GM18858 (cell line): ENCODE results near the gene RPL19.

ENCODE experiments used
- ATAC-seq: cut with Tn5 transposase; IDR thresholded peaks from one replicate; pipeline ENCODE4 v1.9.1; 2021; ENCODE audit not compliant: unreplicated experiment

Gene RPL19

DNA sequence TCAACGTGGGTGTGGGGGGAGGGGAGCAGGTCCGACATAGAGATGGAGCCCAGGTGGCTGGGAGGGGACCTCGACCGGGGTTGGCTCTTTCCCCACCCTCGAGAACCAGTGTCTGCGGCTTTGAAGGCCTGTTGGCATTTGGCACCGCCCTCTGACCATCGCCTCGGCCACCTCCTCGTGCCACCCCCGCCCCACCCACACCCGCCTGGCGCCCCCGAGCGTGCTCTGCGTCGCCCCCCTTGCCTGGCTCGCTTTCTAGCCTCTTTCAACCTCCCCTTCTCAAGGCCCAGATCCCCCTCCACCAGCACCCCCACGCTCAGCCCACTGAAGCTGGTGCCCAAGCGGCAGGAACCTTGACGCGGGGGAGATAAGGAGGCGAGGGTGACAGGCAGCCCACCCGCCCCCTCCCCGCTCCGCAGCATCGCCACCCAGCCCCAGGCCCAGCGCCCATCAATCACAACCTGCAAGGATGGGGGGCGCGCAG is 3.2 kb upstream of the RPL19 start:
- ATAC-seq, result no peak

DNA sequence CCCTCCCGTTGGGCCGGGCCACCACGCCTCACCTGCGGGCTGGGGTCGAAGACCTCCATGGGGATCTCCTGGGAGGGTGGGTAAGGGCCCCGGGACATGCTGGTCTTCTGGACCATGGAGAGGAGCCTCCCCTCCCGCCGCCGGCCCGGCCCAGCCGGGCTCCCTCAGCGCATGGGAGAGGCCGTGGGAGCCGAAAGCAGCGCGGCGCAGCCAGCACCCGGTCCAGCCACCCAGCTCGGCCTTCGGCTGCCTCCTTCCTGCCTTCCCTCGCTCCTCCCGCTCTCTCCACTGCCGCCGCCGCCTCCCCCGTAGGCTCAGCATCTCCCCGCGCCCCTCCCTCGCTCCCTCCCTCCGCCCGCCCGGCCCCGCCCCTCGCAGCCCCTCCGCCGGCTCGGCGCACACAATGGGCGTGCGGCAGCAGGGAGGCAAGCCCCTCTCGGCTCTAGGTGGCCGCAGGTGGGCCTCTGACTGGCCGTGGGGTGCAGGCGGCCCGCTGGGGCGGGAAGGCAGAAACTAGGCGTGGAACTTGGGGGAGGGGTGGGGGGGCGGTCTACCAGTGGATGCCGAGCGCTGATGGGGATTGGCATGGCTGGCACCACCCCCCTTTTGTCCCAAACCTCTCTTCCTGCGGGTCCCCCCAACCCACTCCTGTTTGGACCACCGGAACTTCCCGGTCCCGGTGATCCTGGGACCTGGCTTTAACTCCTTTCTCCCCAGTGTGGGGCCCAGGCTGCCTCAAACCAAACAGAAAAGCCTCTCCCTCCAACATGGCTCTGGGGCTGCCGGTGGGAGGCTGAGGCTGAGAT is 2.5 kb upstream of the RPL19 start, which contains the start of gene CACNB1:
Gene CACNB1 (minus strand): TSS at position 290 of the 806 bp plus-strand sequence. CDS start 174 bp downstream, at position 116.
- no peak for ATAC-seq

DNA sequence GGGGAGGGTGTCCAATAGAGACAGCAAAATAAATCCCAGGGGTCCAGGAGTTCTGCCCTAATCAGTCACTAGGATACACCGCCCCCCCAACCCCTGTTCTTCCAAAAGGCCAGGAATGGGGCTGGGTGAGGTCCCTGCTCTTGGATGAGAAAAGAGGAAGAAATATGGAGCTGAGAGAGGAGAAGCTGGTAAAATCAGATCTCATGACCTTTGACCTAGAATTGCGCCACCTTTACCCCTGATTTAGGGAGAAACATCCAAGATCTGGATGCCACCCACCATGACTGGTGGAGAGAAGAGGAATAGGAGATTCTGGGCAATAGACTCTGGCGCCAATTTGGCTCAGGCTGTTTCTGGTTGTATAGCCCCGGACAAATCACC is 1.9 kb upstream of the RPL19 start:
- ATAC-seq, result no peak

DNA sequence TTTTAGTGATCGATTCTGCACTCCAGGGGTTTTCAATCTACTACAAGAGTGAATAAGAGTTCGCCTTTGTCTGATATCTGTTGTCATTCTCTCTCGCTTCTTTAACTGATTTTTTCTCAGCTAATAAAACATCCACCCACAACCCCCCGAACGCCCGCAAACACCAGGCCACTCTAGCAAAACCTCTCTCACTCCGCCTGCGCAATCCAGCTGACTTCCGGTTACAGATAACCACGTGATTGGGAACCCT is 338 bp upstream of the RPL19 start:
- peak; percentile 59 for ATAC-seq

DNA sequence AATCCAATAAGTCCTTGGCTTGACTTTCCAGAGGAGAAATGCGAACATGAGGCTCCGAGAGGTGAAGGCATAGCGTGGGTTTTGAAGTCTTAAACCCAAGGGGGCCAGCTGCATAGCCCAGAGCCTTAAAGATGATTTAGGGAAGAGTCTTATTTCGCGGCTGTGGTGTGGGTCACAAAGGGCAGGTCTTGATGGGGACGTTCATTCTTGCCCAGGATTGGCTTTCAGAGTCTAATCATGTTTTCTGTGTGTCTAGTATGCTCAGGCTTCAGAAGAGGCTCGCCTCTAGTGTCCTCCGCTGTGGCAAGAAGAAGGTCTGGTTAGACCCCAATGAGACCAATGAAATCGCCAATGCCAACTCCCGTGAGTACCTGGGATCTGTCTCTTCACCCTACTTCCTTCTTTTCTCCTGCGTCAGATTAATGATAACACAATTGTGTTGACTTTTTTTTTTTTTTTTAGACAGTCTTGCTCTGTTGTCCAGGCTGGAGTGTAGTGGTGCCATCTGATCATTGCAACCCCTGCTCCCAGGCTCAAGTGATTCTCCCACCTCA is 951 bp downstream of the RPL19 start:
- no peak for ATAC-seq

DNA sequence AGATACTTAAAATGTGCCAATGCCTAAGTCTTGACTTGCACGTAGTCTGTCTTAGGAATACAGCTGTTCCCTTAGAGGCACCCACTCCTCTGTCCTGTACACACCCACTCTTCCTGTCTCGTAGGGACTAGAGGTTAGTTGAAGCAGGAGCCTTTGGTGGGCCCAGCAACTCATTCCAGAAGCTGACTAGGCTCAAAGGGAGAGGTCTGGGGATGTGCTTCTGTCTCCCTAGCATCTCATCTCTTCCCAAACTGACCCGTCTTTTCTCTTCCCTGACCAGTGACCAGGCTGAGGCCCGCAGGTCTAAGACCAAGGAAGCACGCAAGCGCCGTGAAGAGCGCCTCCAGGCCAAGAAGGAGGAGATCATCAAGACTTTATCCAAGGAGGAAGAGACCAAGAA is 4.2 kb downstream of the RPL19 start:
- no peak for ATAC-seq

DNA sequence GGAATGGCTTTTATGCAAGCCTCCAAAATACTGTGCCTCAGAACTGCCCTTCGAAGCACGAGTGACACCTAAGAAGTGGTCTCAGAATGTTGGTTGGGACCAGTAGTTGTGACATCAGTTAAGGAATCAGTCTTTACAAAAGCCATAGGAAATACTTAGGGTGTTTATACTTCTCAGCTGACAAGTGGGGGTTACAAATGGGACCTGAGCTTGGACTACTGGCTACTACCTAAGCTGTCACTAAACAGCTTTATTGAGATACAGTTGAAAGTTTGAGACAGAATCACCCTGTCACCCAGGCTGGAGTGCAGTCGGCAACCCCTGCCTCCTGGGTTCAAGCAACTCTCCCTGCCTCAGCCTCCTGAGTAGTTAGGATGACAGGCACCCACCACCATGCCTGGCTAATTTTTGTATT is 5.0 kb downstream of the RPL19 start:
- ATAC-seq, result no peak

DNA sequence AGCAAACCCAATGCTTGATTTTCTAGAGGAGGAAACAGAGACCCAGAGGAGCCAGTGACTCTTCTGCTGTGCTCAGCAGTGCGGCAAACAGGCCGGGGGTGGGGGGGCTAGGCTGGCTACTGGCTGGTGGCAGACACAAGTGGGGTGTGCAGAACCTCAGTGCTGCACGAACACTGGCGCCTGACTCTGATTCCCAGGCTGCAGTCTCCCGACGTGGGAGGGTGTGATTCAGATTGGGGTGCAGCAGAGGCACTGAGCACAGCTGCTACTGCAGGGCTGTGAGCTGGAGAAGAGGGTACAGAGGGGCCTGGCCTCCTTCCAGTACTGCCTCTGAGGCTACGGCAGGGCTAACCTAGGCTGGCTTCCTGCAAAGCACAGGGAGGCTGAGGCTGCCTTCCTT is 8.1 kb downstream of the RPL19 start:
- ATAC-seq, result no peak

DNA sequence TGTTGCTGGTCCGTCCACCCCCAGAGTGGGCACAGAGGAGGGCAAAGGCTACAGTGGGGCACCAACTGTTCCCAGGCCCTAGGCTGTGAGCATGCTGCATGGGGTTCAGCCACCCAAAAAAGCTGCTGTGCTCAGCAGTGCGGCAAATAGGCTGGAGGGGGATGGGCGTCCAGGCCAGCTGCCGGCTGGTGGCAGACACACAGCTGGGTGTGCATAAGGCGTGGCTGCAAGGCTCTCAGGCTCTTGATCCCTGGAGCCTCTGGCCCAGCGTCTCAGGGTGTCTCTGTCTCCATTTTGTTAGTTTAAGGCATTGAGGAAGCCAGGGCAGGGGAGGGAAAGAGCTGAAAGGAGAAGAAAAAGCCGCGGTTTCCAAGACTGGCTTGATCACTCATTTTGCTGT is 8.8 kb downstream of the RPL19 start:
- no peak for ATAC-seq

DNA sequence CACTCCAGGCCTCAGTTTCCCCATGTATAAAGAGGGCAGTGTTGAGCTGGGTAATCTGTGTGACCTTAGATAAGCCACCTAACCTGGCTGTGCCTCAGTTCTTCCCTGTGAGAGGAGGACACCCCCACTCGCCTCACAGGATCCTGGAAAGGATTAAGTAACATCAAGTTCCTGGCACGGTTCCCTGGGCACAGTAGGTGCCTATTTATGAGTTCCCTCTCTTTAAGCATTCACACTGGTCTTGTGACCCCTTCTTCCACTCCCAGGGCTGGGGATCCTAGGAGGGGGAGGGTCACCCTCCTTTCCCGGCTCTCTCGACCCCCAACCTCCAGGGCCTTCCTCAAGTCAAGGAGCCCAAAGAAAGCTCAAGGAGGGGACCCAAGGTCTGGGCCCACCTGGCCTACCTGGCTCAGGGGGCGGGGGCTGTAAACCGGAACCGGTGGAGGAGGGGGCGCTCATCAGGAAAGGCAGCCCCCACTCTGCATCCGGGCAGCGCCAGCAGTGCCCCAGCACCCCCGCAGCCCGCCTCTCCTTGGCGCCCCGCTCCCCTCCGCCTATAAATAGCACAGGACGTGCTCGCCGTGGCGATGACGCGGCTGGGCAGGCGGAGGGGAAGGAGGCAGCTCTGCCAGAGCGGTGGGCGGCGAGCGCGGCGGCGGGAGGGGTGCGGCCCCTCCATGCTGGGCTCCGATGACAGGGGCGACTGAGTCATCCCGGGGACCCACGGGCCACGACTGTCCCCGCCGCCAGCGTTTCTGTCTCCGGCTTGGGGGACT is 9.4 kb downstream of the RPL19 start:
- ATAC-seq, result no peak

DNA sequence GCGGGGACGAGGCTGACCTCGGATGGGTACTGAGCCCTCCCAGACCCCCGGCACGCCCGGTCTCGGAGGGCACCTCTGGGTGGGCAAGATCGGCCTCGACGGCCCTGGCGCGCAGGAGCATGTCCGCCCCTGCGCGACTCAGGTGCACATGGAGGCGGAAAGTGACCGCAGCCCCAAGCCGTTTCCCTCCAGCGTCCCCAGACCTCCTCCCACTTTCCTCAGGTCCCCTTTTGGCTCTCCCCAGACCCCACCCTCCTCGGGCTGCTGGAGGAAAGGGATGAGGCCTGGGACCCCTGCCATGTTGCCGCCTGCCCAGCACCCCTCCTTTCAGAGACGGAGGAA is 10.0 kb downstream of the RPL19 start:
- no peak for ATAC-seq

DNA sequence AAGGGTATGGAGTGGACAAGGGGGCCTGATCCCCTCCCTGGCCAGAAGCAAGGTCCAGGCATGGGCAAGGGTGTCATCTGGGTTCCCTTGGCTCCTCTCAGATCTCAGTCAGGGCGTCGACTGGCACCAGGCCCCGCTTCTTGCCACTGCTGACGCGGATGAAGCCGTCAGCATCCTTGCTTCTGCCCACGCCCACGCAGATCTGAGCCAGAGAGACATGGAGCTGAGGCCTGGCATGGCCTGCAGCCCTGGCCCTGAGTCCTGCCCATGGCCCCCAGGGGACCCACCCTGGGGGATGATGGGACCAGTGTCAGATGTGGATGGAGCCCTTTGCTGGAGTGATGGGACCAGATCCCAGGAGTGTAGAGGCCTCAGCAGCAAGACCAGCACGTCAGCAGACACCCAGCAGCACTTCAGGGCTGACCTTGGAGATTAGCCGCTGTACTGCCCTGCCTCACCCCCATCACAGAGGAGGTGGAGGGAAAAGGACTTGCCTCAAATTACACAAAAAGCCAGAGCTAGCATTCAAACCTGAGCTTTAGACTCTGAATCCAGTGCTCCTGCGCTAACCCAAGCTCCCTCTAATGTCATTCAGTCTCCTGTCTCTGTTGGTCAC is 12.2 kb downstream of the RPL19 start:
- ATAC-seq, result no peak

DNA sequence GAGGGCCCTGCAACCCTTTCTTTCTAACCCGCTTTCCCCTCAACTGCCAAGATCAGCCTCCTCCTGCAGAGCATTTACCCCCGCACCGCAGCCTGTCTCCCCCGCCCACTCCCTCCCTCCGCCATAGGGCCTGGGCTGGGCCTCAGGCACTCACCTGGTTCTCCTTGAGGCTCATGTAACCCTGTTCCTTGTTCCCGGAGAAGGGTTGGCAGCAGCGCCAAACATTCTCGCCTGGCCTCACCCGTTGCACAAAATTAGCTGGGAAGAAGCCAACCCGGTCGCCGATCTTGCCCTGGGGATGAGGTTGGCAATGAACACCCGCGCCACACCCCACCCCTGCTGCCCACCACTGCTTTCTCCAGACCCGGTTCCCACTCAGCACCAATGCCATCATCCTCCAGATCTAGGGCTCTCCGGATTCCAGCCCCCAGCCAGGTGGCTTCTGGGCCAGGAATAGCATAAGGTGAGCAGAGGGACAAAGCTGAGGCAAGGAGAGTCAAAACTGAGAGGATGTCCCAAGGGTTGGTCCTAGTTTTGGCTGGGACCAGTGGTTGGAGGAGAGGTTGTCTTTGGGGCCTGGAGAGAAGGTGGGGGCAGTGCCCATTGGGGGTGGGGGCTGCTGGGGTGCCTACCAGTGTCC is 12.9 kb downstream of the RPL19 start:
- no peak for ATAC-seq

DNA sequence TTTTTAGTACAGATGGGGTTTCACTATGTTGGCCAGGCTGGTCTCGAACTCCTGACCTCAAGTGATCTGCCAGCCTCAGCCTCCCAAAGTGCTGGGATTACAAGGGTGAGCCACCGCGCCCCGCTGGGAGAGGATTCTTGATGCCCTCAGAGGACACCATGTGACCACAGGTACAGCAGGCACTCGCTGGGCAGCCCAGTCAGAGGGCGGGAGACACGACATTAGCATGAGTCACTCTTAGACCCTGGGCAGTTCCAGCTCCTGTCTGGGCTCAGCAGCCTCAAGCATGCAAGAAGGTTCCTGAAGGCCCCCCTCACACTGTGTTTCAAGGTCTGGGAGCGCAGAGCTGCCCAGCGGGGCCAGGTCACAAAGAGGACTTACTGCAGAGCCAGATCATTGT is 13.8 kb downstream of the RPL19 start:
- ATAC-seq, result no peak

DNA sequence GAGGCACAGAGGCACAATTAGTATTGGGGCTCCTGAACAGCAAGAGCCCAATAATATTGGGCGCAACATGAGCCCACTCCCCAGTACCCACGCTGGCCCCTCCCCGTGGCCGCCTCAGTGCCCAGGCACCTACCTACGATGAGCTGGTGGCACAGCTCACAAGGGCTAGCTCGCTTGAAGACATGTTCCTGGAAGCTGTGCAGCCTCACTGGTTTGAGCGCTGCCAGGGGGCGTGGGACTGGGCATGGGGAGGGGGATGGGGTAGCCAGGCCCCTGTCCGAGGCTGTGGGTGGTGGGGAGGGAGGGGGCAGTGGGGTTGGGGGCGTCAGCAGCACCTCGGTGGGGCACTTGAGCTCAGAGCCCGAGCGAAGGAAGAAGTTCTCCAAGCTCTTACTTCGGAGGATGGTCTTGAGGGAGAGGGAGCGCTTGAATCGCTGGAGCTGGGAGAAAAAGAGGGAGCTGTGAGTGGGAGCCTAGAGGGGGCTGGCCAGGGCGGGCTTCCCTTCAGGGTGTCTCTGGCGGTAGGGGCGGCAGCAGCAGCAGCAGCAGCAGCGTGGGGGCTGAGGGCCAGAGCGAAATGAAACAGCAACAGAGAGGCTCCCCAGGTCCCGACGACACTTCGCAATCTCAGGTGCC is 17.8 kb downstream of the RPL19 start:
- no peak for ATAC-seq

DNA sequence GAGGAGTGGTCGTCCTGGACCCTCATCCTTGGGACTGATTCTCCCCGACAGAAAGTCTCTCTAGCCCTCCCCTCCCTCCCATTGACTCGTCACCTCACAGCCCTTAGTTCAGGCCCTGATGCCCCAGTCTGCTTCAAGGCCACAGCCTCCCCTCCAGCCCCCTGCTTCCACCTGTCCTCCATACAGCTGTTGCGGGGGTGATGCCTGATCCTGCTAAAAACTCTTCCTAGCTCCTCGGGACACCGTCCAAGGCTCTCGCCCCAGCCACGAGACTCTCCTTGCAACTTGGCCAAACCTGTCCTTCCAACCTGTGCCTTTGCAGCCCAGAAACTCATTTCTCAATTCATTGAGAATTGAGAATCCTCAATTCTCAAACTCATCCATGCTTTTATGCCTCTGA is 18.8 kb downstream of the RPL19 start:
- no peak for ATAC-seq

DNA sequence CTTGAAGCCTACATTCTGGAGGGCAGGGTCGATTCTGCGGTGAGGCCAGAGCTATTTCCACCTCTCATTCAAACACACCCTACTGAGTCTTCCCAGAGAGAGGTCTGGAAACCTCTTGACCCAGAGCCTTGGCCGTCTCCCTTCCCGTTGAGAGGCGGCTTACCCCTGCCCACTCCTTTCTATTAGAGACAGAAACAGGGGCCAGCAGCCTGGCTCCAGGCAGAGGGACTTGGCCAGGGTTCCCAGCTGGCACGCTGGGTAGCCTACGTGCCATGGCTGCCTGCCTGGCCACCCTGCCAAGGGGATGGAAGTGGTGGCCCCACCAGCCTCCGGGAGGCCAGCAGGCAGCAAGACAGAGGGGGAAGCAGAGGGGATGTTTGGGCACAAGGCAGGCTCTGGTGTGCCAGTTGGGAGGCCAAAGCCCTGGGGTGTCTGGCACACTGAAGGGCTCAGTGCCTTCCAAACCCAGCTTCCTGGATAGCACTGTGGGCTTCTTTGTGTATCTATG is 19.6 kb downstream of the RPL19 start:
- ATAC-seq, result no peak

DNA sequence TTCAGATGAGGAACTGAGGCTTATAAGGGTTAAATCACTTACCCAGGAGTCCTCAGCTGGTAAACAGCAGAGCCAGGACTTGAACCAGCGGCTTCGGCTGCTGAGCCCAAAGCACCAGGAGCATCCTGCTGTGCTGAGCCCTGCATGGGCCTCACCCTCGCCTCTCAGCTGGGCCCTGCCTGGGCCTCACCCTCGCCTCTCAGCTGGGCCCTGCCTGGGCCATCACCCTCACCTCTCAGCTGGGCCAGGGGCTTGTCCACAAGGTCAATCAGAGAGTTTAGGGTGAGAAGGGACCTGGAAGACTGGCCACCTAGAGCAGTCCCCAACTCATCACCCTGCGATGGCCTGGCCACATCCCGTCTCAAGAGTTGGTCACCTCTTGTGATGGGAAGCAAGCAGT is 21.5 kb downstream of the RPL19 start:
- ATAC-seq, result no peak

DNA sequence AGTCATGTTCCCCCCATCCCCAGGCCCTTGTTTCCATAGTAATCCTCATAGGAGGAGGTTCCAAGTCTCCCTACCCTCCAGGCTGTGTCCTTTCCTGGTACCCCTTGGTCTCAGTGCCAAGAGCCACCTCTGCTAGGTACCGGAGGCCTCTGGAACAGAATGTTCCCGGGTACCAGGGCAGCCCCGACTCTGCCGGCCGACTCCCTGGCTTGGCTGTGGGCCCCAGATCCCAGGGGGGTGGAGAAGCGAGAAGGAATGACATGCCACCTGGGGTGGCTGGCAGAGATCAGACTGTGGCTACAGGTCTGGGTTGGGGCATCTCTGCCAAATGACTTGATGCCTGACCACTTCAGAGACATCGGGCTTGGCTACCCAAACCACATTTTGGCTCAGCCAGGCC is 22.1 kb downstream of the RPL19 start:
- ATAC-seq, result no peak

DNA sequence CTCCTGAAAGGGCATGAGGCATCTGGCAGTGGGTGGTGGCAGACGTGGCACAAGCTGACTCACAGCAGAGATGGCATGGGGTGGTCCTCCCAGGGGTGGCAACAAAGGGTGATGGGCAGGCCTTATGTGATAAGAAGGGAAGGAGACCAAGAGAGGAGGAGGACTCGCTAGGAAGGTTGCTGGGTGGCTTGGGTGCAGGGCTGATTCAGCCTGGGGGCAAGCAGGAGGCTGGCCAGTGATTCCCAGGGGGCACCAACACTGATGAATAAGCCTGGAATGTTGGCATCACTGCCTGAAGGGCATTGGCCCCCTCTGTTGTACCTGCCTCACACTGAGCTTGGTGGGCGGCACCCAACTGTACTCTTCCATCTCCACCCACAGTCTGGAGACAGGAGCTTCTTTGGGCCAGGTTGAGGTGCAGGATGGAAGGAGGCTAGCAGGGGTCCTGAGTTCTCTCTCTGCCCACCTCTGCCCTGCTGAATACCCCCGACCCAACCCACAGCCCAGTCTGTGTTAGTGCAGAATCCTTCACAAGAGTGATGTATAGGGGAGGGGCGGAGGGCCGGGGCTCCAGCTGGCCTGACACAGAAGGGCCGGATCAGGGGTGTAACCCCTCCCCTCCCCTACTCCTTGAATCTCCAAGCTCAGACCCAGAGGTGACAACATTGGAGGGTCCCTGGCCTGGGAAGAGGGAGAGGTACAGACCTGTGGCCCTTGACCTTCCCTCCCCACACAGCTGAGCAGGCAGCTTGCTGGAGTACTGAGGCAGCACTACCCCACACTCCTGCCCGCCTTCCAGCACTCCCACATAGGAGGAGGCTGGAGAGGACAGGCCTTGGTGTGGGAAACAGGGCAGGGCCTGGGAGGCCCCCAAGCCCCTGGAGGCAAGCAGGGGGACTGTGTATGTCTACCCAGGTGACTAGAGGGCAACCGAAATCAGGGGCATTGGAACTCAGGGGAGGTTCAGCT is 23.1 kb downstream of the RPL19 start:
- no peak for ATAC-seq
